Neuron (in vitro differentiated cells): ENCODE results near the gene IL6ST.

ENCODE experiments used
- H2AFZ ChIP-seq: one replicate; pipeline ENCODE4 v1.6.1; 2013; ENCODE audit warnings: low read depth, mild to moderate bottlenecking, inconsistent platforms, low read length, moderate library complexity
- H3K27me3 ChIP-seq: one replicate; pipeline ENCODE4 v1.6.1; 2013; ENCODE audit warnings: low read length; ENCODE audit not compliant: insufficient read depth
- H3K36me3 ChIP-seq: one replicate; pipeline ENCODE4 v1.6.1; 2013; ENCODE audit warnings: low read length; ENCODE audit not compliant: insufficient read depth
- H3K4me1 ChIP-seq: one replicate; pipeline ENCODE4 v1.6.1; 2013; ENCODE audit warnings: low read length; ENCODE audit not compliant: insufficient read depth
- H3K4me3 ChIP-seq: 2 replicates; pipeline ENCODE4 v1.5.1; 2013; ENCODE audit warnings: mild to moderate bottlenecking, low read length, moderate library complexity
- H3K9me3 ChIP-seq: one replicate; pipeline ENCODE4 v1.6.1; 2013; ENCODE audit warnings: low read length

Gene IL6ST

DNA sequence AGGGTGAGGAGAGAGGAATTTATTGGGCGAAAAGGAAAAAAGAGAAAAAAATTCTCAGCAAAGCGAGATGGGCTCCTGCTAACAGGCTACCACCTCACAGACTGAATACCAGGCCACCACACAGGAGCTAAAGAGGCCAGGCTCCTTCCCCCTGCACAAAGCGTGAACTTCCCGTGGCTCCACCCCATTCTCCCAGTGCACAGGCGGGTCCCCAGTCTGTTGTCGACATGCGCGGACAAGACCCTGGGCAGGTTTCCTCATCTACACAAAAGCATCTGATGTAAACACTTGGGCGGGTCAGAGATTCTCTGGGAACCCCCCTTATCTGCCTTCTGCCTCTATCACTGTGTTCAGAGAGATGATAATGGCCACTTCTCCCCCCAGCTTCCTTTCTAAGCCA is 109.4 kb downstream of the IL6ST start:
- H3K4me1 ChIP-seq: no peaks in the 10 kb centered on the region
- H3K4me3 ChIP-seq: no peak overlapping the region
- H3K36me3 ChIP-seq: no peaks in the 10 kb centered on the region
- H3K9me3 ChIP-seq: no peaks in the 10 kb centered on the region
- H3K27me3 ChIP-seq: peaks cover 3% of the 10 kb centered on the region
- H2AFZ ChIP-seq: no peak overlapping the region
